GM12878 (cell line): ENCODE data around the gene EPB41L2. TPM values are rescaled to one million over a fixed set of nuclear protein-coding genes. Genes with fewer than 3 reads are reported as not detected.

Experiments
- ATAC-seq: fragments of 200-7000 bp; cut with Tn5 transposase; 3 replicates; pipeline ENCODE4 v1.9.1; 2020; ENCODE audit warnings: mild to moderate bottlenecking, moderate library complexity
- BruUV-seq: library from RNA; stranded (reverse); fragments of 400-500 nt; replicated peaks from 2 replicates; lab custom pipeline; 2021; lab: Mats Ljungman, UMichigan
- CTCF ChIA-PET: fragments of 300-600 bp; sonication (Branson Sonifier 250); formaldehyde crosslinking; extraction: SDS; loops from one replicate; lab custom pipeline; 2021; ENCODE audit warnings: inconsistent platforms; lab: Yijun Ruan, JAX
- POLR2A ChIA-PET: fragments of 350-600 bp; formaldehyde crosslinking; extraction: SDS; loops from one replicate; lab custom pipeline; 2021; ENCODE audit warnings: inconsistent platforms; lab: Charles Lee
- RAD21 ChIA-PET: fragments of 300-600 bp; sonication (Branson Sonifier 250); formaldehyde crosslinking; loops from one replicate; lab custom pipeline; 2023; ENCODE audit warnings: antibody characterized with exemption; ENCODE audit not compliant: unreplicated experiment; lab: Charles Lee
- SMC1A ChIA-PET: fragments of 300-600 bp; sonication (Branson Sonifier 250); formaldehyde crosslinking; loops from one replicate; lab custom pipeline; 2023; ENCODE audit not compliant: unreplicated experiment, uncharacterized antibody; lab: Charles Lee
- DNase-seq: peaks from one replicate; pipeline ENCODE4 v3.0.0-alpha.2; 2011; ENCODE audit warnings: low read depth, low spot score
- FAIRE-seq: peaks from 3 replicates; lab custom pipeline; 2011; peaks lifted over from hg19 to GRCh38; lab: Jason Lieb, UNC
- H2AFZ ChIP-seq: 2 replicates; pipeline ENCODE4 v1.6.0; 2011; ENCODE audit warnings: low read depth, low read length, control low read depth; ENCODE audit not compliant: control insufficient read depth
- H3K27ac ChIP-seq: 2 replicates; pipeline ENCODE4 v1.5.1; 2011; ENCODE audit warnings: control low read depth; ENCODE audit not compliant: control insufficient read depth, insufficient read depth
- H3K27me3 ChIP-seq, 2 experiments: replicated peaks in 1 of 2; 2 replicates each; pipeline versions ENCODE4 v1.6.0 to v1.6.1; 2011; ENCODE audit warnings: low read length in 1 of 2; ENCODE audit not compliant: control insufficient read depth in 2 of 2, insufficient read depth in 2 of 2
- H3K36me3 ChIP-seq, 2 experiments: 2 replicates each; pipeline ENCODE4 v1.5.1; 2011; ENCODE audit warnings: low read length in 1 of 2; ENCODE audit not compliant: control insufficient read depth in 2 of 2, insufficient read depth in 2 of 2
- H3K4me1 ChIP-seq: 2 replicates; pipeline ENCODE4 v1.6.1; 2011; ENCODE audit warnings: mild to moderate bottlenecking, low read length, moderate library complexity, mixed read lengths; ENCODE audit not compliant: control insufficient read depth, insufficient read depth
- H3K4me2 ChIP-seq: 2 replicates; pipeline ENCODE4 v1.6.0; 2011; ENCODE audit warnings: control low read depth; ENCODE audit not compliant: control insufficient read depth, insufficient read depth
- H3K4me3 ChIP-seq: fragments of 200-600 bp; sonication (generic); 2 replicates; pipeline ENCODE4 v1.5.1; 2016
- H3K79me2 ChIP-seq: 2 replicates; pipeline ENCODE4 v1.6.0; 2011; ENCODE audit warnings: low read length; ENCODE audit not compliant: control insufficient read depth, insufficient read depth
- H3K9ac ChIP-seq: 2 replicates; pipeline ENCODE4 v1.8.0; 2011; ENCODE audit warnings: low read length, control low read depth, mixed read lengths; ENCODE audit not compliant: control insufficient read depth, insufficient read depth
- H3K9me3 ChIP-seq: replicated peaks from 3 replicates; pipeline ENCODE4 v1.5.1; 2011; ENCODE audit warnings: mild to moderate bottlenecking, low read length; ENCODE audit not compliant: control insufficient read depth, insufficient read depth
- H4K20me1 ChIP-seq: 2 replicates; pipeline ENCODE4 v1.6.0; 2011; ENCODE audit not compliant: control insufficient read depth, insufficient read depth
- CBX3 ChIP-seq: fragments of 200-600 bp; sonication (generic); IDR thresholded peaks from 2 replicates; pipeline ENCODE4 v1.6.1; 2016; ENCODE audit warnings: low read depth, borderline replicate concordance
- ETV6 ChIP-seq, 2 experiments: fragments of 450-650 bp in 1 of 2; IDR thresholded peaks in 1 of 2; conservative IDR thresholded peaks in 1 of 2; 2 replicates each; pipeline ENCODE4 v1.6.1; 2014; ENCODE audit warnings: antibody characterized with exemption in 1 of 2, borderline replicate concordance in 1 of 2, low read depth in 1 of 2, mild to moderate bottlenecking in 1 of 2, moderate library complexity in 1 of 2
- HCFC1 ChIP-seq: fragments of 150-350 bp; IDR thresholded peaks from 2 replicates; pipeline ENCODE4 v1.6.1; 2014; ENCODE audit warnings: low read length
- IKZF2 ChIP-seq, 2 experiments: fragments of 450-650 bp; IDR thresholded peaks; 2 replicates each; pipeline ENCODE4 v1.6.1; 2017; ENCODE audit warnings: mild to moderate bottlenecking in 2 of 2, moderate library complexity in 2 of 2
- PAX8 ChIP-seq: fragments of 450-650 bp; IDR thresholded peaks from 2 replicates; pipeline ENCODE4 v1.6.1; 2017; ENCODE audit warnings: mild to moderate bottlenecking, moderate library complexity
- RBBP5 ChIP-seq: fragments of 200-600 bp; sonication (generic); conservative IDR thresholded peaks from 2 replicates; pipeline ENCODE4 v1.6.1; 2016
- SRF ChIP-seq, 2 experiments: IDR thresholded peaks; 2 replicates each; pipeline ENCODE4 v1.6.1; 2011; ENCODE audit warnings: low read depth in 2 of 2, low read length in 2 of 2, mild to moderate bottlenecking in 1 of 2, moderate library complexity in 1 of 2
- ZSCAN29 ChIP-seq: fragments of 450-650 bp; IDR thresholded peaks from 2 replicates; pipeline ENCODE4 v1.6.1; 2017; ENCODE audit warnings: mild to moderate bottlenecking, moderate library complexity
- WGBS: methylation state at CpG from one replicate; pipeline ENCODE4 v1.1.6; 2016; ENCODE audit warnings: low lambda C conversion rate; ENCODE audit not compliant: insufficient replicate concordance, insufficient coverage; ENCODE audit errors: missing lambda C conversion rate; 5-methylcytosine and 5-hydroxymethylcytosine counted together
- in situ Hi-C: fragments of 300-500 bp; cut with MboI; formaldehyde crosslinking; loops from 9 replicates; pipeline ENCODE4 v1.14.3; 2018; ENCODE audit warnings: mixed read lengths
- intact Hi-C: fragments of 100-400 bp; cut with micrococcal nuclease; formaldehyde crosslinking; loops from one replicate; pipeline ENCODE4 v1.14.2; 2022; ENCODE audit not compliant: unreplicated experiment
- polyA plus RNA-seq, 11 experiments: library from polyadenylated mRNA; depleted of rRNA in 4 of 11; unstranded in 6 of 11; stranded (reverse) in 5 of 11; fragments of >200 nt; fragmentation: Nextera tagmentation in 4 of 11; fragmentation: Illumina TruSeq in 1 of 11; extraction: Ambion mirVana in 4 of 11; extraction: Trizol in 1 of 11; gene quantifications; 1 replicate in 1 of 11; 2 replicates in 10 of 11; pipeline versions ENCODE4 v1.2.1 to v1.2.3, GENCODE V29; 2011 to 2016; ENCODE audit warnings: inconsistent platforms in 2 of 11, missing spikeins in 2 of 11, low read depth in 1 of 11
- total RNA-seq, 4 experiments: library from RNA; depleted of rRNA in 3 of 4; stranded (reverse); fragments of >200 nt in 3 of 4; fragmentation: Illumina TruSeq in 1 of 4; extraction: Trizol in 1 of 4; gene quantifications; 2 replicates each; pipeline versions ENCODE4 v1.2.1 to v1.2.3, GENCODE V29; 2013 to 2021
- TF ChIP-seq, protein P1 (sequence below): fragments of 450-650 bp; IDR thresholded peaks from 2 replicates; pipeline ENCODE4 v1.6.1; 2016; ENCODE audit warnings: mild to moderate bottlenecking, moderate library complexity, borderline replicate concordance

The EPB41L2 gene
- total and polyA plus RNA-seq, 10 of the 15 experiments (the other 5 are each of a cell fraction or from before 2014, with no cell fraction given) = 7.4 to 41.6 (median 19.0) TPM

DNA sequence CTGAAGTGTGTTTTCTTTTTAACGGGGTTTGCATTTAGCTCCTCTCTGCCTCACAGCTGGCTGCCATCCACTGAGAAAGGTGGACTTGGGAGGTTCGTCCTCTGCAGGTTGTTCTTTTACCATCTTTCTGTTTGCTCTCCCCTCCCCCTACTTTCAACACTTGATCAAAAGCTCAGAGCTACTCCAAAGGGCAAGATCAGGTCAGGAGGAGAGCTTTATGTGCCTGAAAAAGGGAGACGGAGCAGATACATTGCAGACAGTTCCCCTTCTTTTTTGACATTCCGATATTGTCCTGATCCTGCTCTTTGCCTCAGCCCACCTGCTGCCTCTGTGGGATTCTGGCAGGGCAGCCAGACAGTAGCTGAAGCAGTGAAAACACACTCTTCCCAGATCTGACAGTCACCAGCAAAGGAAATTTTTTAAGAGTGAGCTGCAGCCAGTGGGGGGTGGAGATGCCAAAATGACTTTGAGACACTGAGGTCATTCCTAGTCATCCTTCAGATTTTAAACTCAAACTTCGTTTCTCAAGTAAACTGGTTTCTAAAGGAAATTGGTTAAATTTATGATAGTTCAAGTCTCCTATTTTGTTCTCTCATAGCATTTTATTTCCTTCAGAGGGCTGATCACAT is 209.4 kb downstream of the EPB41L2 start:
- Histone ChIP-seq H3K4me3 (no peak overlapping the region), H2AFZ (no peak overlapping the region), H3K9me3 (no peaks in the 10 kb centered on the region), H3K36me3 (no peaks in the 10 kb centered on the region; a peak in 1 of 4 replicates), H3K27ac (no peak overlapping the region), H3K4me2 (no peak overlapping the region), H3K9ac (no peak overlapping the region), H3K79me2 (no peaks in the 10 kb centered on the region), H4K20me1 (no peaks in the 10 kb centered on the region), H3K27me3 (no peaks in the 10 kb centered on the region), H3K4me1 (no peaks in the 10 kb centered on the region)
- 86% methylated on average over 5 of the region's 5 CpGs for WGBS
- intact Hi-C loops = no loop called here
- ChIA-PET RAD21 (no interaction called here), POLR2A (no interaction called here), CTCF (interaction anchor here (1.0 to 5.1 kb wide), 4 partner anchors 11 to 155 kb away, joined by 4 to 32 read pairs (median 5); no protein-coding TSS in a partner anchor), SMC1A (interaction anchor here (1.2 to 2.4 kb wide), 2 partner anchors 32 to 540 kb away, joined by 3 to 5 read pairs; no protein-coding TSS in a partner anchor)
- no peak for ATAC-seq
- in situ Hi-C loops = no loop called here
- TF ChIP-seq HCFC1 = no peak
- no peak for TF ChIP-seq PAX8
- no peak for TF ChIP-seq CBX3
- TF ChIP-seq ETV6 (conservative IDR thresholded peaks at IDR 0.05 in 1 of 2, IDR thresholded peaks at IDR 0.05 in 1 of 2; ENCODE audit: borderline replicate concordance in 1 of 2, low read depth in 1 of 2) = no peak
- no peak for TF ChIP-seq IKZF2 (IDR thresholded peaks at IDR 0.05)
- TF ChIP-seq, protein P1, sequence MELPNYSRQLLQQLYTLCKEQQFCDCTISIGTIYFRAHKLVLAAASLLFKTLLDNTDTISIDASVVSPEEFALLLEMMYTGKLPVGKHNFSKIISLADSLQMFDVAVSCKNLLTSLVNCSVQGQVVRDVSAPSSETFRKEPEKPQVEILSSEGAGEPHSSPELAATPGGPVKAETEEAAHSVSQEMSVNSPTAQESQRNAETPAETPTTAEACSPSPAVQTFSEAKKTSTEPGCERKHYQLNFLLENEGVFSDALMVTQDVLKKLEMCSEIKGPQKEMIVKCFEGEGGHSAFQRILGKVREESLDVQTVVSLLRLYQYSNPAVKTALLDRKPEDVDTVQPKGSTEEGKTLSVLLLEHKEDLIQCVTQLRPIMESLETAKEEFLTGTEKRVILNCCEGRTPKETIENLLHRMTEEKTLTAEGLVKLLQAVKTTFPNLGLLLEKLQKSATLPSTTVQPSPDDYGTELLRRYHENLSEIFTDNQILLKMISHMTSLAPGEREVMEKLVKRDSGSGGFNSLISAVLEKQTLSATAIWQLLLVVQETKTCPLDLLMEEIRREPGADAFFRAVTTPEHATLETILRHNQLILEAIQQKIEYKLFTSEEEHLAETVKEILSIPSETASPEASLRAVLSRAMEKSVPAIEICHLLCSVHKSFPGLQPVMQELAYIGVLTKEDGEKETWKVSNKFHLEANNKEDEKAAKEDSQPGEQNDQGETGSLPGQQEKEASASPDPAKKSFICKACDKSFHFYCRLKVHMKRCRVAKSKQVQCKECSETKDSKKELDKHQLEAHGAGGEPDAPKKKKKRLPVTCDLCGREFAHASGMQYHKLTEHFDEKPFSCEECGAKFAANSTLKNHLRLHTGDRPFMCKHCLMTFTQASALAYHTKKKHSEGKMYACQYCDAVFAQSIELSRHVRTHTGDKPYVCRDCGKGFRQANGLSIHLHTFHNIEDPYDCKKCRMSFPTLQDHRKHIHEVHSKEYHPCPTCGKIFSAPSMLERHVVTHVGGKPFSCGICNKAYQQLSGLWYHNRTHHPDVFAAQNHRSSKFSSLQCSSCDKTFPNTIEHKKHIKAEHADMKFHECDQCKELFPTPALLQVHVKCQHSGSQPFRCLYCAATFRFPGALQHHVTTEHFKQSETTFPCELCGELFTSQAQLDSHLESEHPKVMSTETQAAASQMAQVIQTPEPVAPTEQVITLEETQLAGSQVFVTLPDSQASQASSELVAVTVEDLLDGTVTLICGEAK = no peak
- TF ChIP-seq SRF (IDR thresholded peaks at IDR 0.05; ENCODE audit: low read depth in 2 of 2, low read length in 2 of 2) = no peak
- TF ChIP-seq ZSCAN29 = no peak
- TF ChIP-seq RBBP5 = no peak
- FAIRE-seq = no peak
- no peak for DNase-seq
- BruUV-seq = no TSS peak
